GDM1 (cell line): Measurements from ENCODE around the gene C2orf72.
"Not testable (repeated sequence)": the region's sequence is repeated elsewhere in the genome, so short reads cannot be mapped to it uniquely, and the experiment has no call there.

Experiments used
- DNase-seq: peaks from one replicate; lab custom pipeline; 2025; lab: John Stamatoyannopoulos, UW

C2orf72 gene

DNA sequence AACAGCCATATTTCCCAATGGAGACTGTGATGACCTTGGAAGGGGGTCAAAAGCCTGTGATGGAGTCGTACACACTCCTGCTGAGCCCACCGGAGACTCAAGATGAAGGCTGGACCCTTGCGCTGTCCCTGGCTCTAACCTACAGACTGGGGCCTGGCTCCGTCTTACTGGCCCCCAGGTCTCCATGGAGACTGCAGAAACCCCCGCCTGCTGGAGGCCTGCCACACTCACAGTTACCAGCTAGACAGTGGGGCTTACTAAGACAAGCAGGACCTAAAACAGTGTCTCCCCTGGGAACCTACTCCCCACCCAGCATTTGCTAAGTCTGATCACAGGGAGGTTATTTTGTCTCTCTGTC is 9.6 kb downstream of the C2orf72 start:
- DNase-seq, result no peak

DNA sequence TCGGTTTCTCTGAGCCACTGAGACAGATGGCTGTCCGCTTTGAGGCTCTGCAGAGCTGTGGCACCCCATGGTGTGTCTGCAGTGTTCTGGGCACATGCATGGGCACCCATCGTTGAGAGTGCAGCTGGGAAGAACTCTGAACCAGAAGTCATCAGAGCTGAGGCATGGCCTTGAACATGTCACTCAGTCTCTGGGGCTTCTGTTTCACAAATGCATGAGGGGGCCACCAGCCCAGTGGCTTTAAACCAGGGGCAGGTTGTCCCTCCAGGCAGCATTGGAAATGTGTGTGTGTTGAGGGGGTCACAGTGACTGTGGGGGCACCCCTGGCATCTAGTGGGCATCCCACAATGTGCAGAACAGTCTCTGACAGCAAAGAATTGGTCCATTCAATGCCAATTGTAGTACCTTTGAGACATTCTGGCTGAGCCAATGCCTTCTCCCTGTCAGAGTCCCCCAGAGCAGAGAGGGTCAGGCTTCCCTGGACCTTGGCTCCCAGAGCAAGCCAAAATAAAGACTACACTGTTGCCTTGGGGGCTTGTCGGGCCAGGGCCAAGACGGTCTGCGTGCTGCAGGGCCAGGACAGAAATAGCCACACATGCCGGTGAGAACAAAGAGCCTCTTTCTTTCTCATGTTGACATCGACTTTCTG is 10.1 kb downstream of the C2orf72 start:
- no peak for DNase-seq

DNA sequence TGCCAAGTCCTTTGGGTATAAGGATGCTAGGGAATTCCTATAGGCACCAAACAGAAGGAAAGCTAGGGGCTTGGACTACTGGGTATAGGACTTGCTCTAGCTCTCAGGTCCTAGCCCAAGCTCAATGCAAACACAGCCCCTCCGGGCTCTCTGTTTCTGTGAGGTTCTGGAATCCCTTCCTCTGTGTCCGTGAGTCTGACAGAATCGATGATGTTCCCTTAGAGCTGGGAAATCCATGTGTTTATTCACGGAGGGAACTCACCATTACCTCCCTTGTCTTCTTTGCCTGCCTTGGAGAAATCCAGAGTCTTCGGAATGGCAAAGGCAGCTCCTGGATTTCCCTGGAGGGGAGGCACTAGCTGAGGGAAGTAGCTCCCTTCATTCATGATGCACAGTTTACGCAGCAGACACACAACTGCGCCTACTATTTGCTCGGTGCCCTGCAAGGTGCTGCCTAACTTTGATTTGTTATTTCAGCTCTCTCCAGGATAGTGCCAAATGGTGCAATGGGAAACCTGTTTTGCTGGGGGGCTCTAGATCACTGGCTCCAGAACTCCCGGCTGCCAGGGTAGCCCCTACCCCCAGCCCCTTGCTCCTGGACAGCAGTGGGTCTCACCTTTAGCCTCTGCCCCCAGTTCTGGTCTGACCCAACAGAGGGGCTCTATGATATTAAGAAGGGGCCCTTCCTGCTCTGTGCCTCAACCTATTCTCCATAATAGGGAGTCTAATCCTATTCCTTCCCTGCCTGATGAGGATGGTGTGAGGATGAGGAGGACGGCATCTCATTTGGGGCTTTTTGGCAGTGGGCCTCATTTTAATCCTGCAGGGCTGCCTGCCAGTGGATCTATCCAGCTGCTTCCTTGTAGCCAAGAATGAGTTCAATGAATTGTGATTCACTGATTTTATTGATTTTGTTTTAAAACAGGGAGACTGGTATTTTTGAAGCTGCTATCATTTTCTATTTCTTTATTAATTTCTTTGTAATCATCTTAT is 10.9 kb downstream of the C2orf72 start:
- no peak for DNase-seq

DNA sequence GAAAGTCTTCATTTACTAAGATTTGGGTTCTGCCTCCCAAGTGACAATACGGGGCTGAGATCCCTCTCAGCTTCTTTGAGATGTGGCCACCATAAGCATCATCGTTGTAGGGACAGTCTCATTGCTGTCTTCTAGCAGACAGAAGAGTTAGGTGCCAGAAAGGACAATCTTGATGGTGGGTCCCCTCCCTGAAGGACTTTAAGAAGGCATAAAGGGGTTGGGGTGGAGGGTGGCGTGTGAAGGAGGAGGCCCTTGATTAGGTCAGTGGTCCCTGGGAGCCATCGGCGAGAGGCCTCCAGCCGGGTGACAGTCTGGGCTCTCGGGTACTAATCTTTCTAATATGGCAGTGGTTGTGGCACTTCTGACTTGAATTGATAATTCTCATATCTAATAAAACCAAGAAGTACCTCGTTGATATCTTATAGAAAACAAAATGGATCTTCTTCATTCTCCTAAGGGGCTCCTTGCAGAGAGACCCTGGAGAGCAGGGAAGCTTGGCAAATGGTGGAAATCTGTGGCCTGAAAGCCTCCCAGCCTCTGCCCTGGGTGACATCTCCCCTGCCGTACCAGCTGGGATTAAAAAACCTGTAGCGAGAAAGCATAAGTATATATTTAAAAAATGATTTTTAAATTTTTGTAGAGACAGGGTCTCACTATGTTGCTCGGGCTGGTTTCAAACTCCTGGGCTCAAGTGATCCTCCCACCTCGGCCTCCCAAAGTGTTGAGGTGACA is 12.1 kb downstream of the C2orf72 start:
- DNase-seq, result no peak

DNA sequence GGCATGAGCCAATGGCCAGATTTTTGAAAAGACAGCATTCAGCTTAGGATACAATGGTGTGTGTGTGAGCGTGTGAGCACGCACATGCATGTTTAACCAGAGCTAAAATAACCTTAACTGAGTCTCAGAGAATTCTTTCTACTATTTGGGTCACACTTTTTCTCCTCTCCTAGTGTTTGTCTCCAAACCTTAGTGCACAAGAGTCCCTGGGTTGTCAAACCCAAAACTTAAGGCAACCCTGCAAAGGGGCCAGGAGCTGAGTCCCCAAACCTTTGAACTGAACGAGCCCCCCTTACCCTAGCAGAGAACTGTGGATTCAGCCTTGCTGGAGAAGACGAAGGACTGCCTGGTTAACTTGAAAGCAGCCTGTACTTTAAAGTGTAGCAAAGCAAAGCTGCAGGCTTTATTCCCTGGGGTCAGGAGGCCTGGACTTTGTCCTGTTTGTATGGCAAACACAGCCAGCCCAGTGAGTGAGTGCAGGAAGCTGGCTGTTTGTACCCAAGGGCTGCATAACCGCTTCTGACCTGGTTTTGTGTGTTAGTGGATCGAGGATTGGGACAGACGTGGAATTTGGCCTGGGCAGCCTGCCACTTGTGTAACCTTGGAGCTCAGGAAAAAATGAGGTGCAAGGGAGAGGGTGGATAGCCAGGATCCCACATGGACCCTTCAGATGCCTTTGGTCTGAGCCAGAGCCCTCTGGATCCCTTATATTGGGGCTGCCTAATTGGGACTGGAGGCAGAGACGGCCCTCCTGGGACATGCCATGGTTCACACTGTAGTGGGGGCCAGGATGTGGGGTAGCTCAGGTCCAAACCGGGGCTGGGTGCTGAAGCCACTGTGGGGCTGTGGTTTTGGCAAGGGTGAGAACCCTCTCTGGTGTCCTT is 12.9 kb downstream of the C2orf72 start:
- no peak for DNase-seq

DNA sequence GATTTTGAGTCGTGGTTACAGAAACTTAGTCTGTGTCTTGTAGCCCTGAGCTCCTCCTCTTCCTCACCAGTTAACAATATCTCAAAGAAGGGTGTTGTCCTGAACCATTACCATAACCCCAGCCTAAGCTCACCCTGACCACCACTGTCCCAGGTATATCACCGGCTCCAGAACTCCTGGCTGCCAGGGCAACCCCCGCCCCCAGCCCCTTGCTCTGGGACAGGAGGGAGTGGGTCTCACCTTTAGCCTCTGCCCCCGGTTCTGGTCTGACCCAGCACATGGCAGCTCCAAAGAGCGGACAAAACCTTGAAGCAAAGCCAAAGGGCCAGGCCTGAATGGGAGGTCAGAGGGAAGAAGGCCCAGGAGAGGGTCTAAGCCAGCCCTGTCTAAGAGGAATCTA is 13.8 kb downstream of the C2orf72 start:
- no peak for DNase-seq

DNA sequence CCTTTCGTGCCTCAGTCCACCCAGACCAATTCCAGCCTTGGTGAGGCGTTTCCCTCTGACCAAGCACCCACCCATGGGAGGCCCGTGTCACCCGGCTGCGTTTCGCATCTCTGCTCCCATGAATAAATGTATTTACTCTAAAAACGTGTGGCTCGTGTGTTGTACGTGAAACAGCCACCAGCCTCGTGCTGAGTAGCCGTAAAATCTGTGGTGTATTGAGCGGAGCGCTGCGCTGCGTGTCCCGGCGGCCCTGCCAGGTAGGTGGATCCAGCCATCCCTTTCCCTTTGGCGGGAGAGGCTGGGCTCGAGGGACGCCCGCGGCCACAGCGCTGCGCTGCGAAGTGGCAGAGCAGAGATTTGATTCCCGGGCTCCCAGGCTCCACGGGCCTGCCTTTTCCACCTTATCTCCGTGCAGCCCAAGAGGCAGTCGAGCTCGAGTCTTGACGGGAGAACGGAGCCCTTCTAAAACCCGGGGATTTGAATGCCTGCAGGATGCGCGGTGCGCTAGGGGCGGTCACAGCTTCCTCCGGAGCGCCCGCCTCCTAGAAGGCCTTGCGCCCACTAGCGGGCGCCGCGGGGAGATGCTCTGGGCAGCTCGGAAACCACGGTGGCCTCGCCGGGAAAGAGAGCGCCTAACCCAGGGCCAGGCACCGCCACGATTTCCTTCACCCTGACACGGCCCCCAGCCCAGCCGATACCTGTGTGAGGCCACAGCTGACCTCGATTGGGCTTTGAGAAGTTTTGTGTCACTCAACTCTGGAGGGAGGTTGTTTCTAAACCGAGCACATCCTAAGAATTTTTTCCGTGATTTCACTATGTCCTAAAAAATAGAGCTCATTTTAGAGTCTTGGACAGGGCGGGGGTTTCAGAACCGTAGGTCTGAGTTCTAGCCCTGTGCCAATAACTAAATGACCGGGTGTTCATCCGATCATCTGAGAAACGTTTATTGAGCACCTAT is 15.4 kb downstream of the C2orf72 start:
- peak; percentile 69 for DNase-seq

DNA sequence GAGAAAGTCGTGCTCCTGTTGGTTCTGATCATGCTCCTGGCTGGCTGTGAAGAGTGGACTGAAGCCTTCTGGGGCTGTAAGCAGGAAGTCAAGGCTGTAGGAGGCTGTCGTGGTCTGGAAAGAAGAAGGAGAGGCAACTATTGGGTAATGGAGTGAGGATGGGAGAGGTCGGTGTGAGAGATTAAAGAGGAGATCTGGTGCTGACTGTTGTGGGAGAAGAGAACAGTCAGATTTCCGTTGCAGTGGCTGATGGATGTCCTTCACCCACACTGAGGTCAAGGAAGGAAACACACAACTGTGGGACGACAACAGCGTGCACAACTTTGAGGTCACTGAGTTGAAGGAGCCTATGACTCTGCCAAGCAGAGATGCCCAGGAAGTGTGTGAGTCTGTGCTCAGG is 16.5 kb downstream of the C2orf72 start:
- DNase-seq, result no peak

DNA sequence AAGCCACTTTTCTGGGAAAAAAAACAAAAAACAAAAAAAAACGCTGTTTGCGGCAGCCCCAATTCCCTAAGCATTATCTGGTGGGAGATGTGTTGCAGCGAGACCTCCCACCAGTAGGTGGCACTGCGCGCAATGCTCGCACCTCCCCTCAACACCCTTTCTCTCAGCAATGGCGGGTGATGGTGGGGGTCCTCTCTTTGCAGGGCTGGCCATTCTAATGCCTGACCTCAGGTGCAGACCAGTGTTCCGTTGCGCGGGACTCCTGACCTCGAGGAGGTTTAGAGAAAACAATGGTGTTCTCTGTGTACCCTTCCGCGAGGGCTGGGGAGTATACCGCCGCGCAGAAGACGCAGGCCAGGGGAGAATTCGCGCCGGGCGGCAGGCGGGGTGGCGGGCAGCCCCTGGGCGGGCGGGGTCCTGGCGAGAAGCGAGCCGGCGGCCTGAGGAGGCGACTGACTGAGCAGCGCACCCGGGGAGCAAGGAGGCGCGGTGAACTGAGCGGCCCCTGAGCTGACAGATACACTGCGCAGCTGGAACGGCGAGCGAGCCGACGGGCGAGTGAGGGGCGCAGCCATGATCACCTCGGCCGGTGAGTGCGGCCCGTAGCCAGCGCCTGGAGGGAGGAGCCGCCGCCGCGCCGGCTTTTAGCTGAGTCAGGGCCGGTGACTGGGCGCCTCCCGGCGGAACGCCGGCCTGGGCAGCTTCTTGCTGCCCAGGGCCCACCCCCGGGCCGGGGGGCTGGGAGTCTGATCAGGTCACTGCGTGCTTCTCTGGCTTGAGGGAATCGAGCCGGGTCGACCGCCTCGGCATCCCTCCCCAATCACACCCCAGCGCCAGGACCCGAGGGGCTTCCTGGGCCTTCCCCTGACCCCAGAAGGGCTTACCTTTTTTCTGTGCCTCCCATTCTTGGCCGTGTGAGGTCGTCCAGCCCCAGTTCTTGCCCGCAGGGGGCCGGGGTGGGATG is 19.4 kb downstream of the C2orf72 start, which contains the start of gene PSMD1:
TSS of gene PSMD1 (plus strand) at position 415 of the 964 bp plus-strand sequence. CDS start at position 574, 159 bp downstream.
- peak; percentile 87 for DNase-seq

DNA sequence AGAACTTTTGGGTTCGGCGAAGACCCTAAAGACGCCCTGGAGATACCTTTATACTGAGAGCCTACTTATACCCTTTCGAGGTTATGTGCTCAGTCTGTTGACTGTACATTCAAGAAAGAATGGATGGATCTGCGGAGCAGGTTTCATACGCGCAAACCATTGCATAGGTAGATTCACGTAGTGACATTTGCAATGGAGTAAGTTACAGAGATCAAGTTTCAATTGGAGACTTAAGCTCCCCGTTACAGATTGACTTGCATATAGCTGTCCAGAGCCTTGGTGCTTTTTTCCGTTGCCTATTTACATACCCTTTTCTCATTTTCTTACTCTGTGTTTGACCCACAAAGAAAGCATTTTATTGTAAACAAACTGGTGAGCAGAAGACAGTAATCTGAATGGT is 20.3 kb downstream of the C2orf72 start:
- DNase-seq, result no peak

DNA sequence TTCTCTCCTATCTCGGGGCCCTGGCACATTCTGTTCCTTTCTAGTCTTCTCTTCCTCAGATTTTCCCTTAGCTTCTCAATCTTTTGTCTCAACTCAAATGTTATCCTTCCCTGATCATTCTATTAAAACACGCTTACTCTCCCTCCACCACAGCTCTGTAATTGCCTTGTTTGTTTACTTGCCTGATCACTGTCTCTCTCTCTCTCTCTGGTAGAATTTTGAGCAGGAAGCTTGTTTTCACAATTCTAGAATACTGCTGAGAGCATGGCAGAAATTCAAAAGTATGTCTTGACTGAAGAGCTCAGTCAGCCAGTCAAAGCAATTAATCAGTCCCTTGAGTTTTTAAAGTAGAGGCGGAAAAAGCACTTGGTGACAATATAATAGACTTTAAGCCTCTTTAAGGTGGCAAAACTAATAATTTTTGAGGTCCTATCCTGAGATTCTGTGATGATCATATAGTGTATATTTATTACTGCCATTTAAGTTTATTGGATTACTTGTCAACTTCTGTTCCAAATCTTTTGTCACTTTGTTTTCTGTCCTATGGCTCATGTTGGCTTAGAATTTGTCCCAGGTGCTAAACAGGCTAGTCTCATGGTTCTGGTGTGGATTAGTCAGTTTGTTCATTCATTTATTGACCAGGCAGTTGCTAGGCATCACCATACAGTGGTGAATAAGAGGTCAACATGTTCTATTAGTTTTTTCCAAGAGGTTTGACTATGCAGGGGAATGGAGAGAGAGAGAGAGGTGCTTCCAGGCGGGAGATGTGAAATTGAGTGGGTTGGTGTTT is 21.6 kb downstream of the C2orf72 start:
- DNase-seq, result no peak

DNA sequence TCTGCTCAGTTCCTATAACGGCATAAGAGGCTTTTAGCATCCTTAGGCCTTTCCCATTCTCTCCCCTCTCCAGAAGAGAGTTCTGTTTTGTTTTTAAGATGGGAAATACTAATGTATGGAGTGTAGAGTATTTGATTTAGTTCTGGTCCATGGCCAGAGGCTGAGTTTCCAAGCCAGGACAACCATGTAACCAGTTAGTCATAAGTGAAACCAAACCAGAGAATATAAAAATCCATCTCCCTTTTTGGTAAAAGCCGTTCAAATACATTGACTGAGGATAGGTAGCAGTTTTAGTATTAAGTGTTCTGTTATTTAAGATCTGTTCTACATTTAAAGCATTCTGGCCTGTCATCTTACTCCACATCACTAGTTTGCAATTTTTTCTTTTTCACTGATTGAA is 22.4 kb downstream of the C2orf72 start:
- DNase-seq, result no peak

DNA sequence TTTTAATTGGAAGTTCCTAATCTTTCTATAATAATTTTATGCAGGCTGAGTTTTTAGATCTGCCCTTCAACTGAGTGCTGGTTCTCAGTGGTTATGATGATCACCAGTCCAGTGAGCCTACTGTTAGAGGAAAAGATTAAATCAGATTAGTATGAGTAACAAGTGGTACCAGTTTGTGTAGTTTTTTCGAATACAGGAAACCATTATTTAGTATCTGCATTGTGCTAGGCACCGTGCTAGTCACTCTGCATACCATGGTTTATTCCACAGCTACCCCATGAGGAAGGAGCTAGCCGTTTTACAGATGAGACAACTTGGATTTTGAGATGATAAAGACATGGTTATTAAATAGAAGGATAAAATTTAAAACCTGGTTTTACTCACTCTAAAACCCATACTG is 25.5 kb downstream of the C2orf72 start:
- DNase-seq, result no peak

DNA sequence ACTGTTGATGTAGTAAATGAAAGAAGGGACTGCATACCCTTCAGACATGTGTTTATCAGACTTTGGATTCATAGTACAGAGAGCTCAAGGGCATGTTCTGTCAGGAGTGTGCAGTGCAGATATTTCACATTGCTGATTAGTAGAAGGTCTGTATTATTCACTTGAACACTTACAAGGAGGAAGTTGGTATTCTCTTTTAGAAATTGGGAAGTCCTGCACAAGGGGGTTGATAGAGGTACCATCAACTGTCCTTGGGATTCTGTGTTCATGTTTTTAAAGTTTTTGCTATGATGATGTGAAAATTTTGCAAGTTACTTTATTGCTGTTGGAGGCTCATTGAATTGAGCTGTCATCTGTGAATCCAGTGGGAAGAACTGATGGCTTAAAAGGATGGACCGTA is 26.0 kb downstream of the C2orf72 start:
- DNase-seq, result no peak

DNA sequence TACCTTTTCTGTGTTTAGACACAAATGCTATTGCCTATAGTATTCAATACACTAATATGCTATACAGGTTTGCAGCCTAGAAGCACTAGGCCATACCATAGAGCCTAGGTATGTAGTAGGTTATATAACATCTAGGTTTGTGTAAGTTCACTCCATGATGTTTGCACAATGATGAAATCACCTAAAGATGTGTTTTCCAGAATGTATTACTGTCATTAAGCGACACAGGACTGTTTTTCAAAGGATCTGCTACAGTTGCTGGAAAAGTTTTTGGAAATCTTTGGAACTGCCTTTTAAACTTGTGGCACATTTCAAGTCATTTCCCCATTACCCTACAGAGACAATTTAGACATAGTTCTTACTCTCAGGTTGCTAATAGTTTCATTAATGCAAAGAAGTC is 28.6 kb downstream of the C2orf72 start:
- DNase-seq, result no peak

DNA sequence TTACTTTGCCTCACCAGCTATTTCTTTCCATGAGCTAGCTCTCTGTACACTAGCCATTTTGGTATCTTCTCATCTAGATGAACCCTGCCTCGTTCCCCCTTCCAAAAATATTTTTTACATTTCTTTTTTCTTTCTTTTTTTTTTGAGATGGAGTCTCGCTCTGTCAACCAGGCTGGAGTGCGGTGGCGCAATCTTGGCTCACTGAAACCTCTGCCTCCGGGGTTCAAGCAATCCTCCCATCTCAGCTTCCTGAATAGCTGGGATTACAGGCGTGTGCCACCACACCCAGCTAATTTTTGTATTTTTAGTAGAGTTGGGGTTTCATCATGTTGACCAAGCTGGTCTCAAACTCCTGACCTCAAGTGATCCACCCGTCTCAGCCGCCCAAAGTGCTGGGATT is 30.2 kb downstream of the C2orf72 start:
- DNase-seq, result not testable (repeated sequence)

DNA sequence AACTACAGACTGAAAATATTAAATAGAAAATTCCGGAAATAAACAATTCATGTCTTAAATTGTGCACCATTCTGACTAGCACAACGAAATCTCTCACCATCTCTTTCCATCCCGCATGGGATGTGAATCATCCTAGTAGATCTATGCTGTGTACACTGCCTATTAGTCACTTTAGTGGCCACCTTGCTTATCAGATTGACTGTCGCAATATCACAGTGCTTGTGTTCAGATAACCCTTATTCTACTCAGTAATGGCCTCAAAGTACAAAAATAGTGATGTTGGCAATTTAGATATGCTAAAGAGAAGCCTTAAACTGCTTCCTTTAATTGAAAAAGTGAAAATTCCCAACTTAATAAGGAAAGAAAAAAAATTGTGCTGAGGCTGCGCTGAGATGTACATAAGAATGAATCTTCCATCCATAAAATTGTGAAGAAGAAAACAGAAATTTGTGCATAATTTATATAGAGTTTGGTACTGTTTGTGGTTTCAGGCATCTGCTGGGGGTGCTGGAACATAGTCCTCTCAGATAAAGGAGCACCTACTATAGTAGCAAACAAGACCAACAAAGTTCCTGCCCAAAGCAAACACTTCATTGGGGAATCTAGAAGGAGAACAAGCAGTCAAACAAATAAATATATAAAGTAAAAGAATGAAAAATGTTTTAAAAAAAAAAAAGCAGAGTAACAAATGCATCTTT is 31.4 kb downstream of the C2orf72 start:
- DNase-seq, result no peak
